HepG2 (cell line): ENCODE measurements around the gene ACSS1. TPM values are rescaled to one million over a fixed set of nuclear protein-coding genes. Genes with fewer than 3 reads are reported as not detected.
A peak's percentile ranks its signal among the peaks of the same experiment; 100 is the strongest.

Experiments used
- ATF1 ChIP-seq: IDR thresholded peaks from 2 replicates; pipeline ENCODE4 v1.6.1; 2016; ENCODE audit warnings: mild to moderate bottlenecking, control low read depth
- BCL3 ChIP-seq: sonication (generic); formaldehyde crosslinking; IDR thresholded peaks from 2 replicates; pipeline ENCODE4 v1.5.1; 2020; ENCODE audit warnings: mild to moderate bottlenecking, missing genetic modification reagents, moderate library complexity
- FOXP1 ChIP-seq, 2 experiments: fragments of 450-650 bp in 1 of 2; IDR thresholded peaks; 2 replicates each; pipeline ENCODE4 v1.6.1; 2017 to 2018; ENCODE audit warnings: antibody characterized with exemption in 1 of 2
- ISL2 ChIP-seq: sonication (generic); formaldehyde crosslinking; IDR thresholded peaks from 2 replicates; pipeline ENCODE4 v1.5.0; 2020; ENCODE audit warnings: missing genetic modification reagents
- KAT7 ChIP-seq: IDR thresholded peaks from 2 replicates; pipeline ENCODE4 v1.6.1; 2018; ENCODE audit warnings: borderline replicate concordance, missing compliant biosample characterization
- NCOR1 ChIP-seq: fragments of 200-600 bp; sonication (generic); IDR thresholded peaks from 2 replicates; pipeline ENCODE4 v1.7.0; 2017; ENCODE audit warnings: antibody characterized with exemption, low read length, borderline replicate concordance
- PATZ1 ChIP-seq: sonication (generic); formaldehyde crosslinking; IDR thresholded peaks from 2 replicates; pipeline ENCODE4 v1.4.0; 2020; ENCODE audit warnings: missing genetic modification reagents
- POLR2G ChIP-seq: fragments of 200-400 bp; formaldehyde crosslinking; IDR thresholded peaks from 2 replicates; pipeline ENCODE4 v1.6.1; 2018; ENCODE audit warnings: mild to moderate bottlenecking, low read depth, low read length, moderate library complexity
- PPARG ChIP-seq: conservative IDR thresholded peaks from 2 replicates; pipeline ENCODE4 v1.6.1; 2016; ENCODE audit warnings: missing biosample characterization, missing genetic modification reagents
- ZNF672 ChIP-seq: sonication (generic); formaldehyde crosslinking; IDR thresholded peaks from 2 replicates; pipeline ENCODE4 v1.8.1; 2022; ENCODE audit warnings: missing genetic modification reagents
- ZNF788 ChIP-seq: sonication (generic); formaldehyde crosslinking; IDR thresholded peaks from 2 replicates; pipeline ENCODE4 v1.5.0; 2020; ENCODE audit warnings: mild to moderate bottlenecking, missing genetic modification reagents, borderline replicate concordance
- ZSCAN25 ChIP-seq: sonication (generic); formaldehyde crosslinking; IDR thresholded peaks from 2 replicates; pipeline ENCODE4 v1.8.0; 2022; ENCODE audit warnings: mild to moderate bottlenecking, missing genetic modification reagents
- polyA plus RNA-seq, 8 experiments: library from polyadenylated mRNA; depleted of rRNA in 3 of 8; stranded (reverse) in 7 of 8; unstranded in 1 of 8; fragments of >200 nt; fragmentation: Illumina TruSeq in 4 of 8; extraction: Trizol in 4 of 8; gene quantifications; 2 replicates each; pipeline versions ENCODE4 v1.2.1 to v1.2.3, GENCODE V29; 2011 to 2016; ENCODE audit warnings: low read depth in 4 of 8, missing spikeins in 1 of 8, mixed read lengths in 1 of 8; ENCODE audit not compliant: insufficient read depth in 1 of 8
- total RNA-seq, 5 experiments: library from RNA; depleted of rRNA; stranded (reverse); fragments of >200 nt; fragmentation: Illumina TruSeq; extraction: Trizol; gene quantifications; 2 replicates each; pipeline ENCODE4 v1.2.3, GENCODE V29; 2016; ENCODE audit warnings: low read depth in 1 of 5

Gene ACSS1
- total and polyA plus RNA-seq, 2 of the 13 experiments (the other 11 are each of a cell fraction or from before 2014, with no cell fraction given), result 15.2 to 41.6 TPM

- TF ChIP-seq PATZ1 (0 out of 2 replicates have a peak, but pooled peaks have one; percentile 35), NCOR1 (peak; percentile 75), ZSCAN25 (no peak), ISL2 (CRISPR knock-in tag) (peak; percentile 57), BCL3 (CRISPR knock-in tag) (no peak), FOXP1 (IDR thresholded peaks at IDR 0.05) (no peak), FOXP1 (CRISPR knock-in tag; IDR thresholded peaks at IDR 0.05) (0 out of 2 replicates have a peak, but pooled peaks have one; percentile 25), ZNF672 (CRISPR knock-in tag) (no peak), POLR2G (no peak), ATF1 (no peak), KAT7 (CRISPR knock-in tag) (peak; percentile 43; the same call in 1 of the 2 replicates), PPARG (CRISPR knock-in tag) (0 out of 2 replicates have a peak, but pooled peaks have one; percentile 26), ZNF788 (no peak)
Observed at GRCh38 chr20:25054995-25055629, 2.8 kb downstream of the ACSS1 start (continued).
